Liver (tissue), 9 donors: ENCODE data around the gene SHB. TPM values are rescaled to one million over a fixed set of nuclear protein-coding genes. Genes with fewer than 3 reads are reported as not detected.

Experiments used
- DNase-seq: peaks from one replicate; pipeline ENCODE4 v3.0.0-alpha.2; 2017; ENCODE audit warnings: low spot score
- H3K27ac ChIP-seq, 2 donors: one replicate each; pipeline ENCODE4 v1.7.0; 2013; ENCODE audit warnings: inconsistent platforms in 2 of 2, low read length in 2 of 2, control low read depth in 1 of 2, low read depth in 1 of 2, mild to moderate bottlenecking in 1 of 2
- H3K27me3 ChIP-seq, 4 donors: one replicate each; pipeline versions ENCODE4 v1.6.1 to v1.7.0; 2013; ENCODE audit warnings: low read length in 3 of 4, inconsistent platforms in 1 of 4, mild to moderate bottlenecking in 1 of 4, moderate library complexity in 1 of 4; ENCODE audit not compliant: control insufficient read depth in 4 of 4, insufficient read depth in 4 of 4
- H3K36me3 ChIP-seq, 4 donors: one replicate each; pipeline versions ENCODE4 v1.6.1 to v1.7.0; 2013; ENCODE audit warnings: low read length in 3 of 4, mild to moderate bottlenecking in 3 of 4, low read depth in 1 of 4, moderate library complexity in 1 of 4; ENCODE audit not compliant: control insufficient read depth in 4 of 4, insufficient read depth in 3 of 4
- H3K4me1 ChIP-seq, 4 donors: one replicate each; pipeline versions ENCODE4 v1.6.1 to v1.7.0; 2013; ENCODE audit warnings: low read length in 3 of 4, mild to moderate bottlenecking in 3 of 4, moderate library complexity in 1 of 4; ENCODE audit not compliant: control insufficient read depth in 4 of 4, insufficient read depth in 4 of 4
- H3K4me3 ChIP-seq, 3 donors: one replicate each; pipeline versions ENCODE4 v1.6.1 to v1.7.0; 2013; ENCODE audit warnings: low read length in 3 of 3, control low read depth in 1 of 3, low read depth in 1 of 3, mild to moderate bottlenecking in 1 of 3
- H3K9ac ChIP-seq, 2 donors: one replicate each; pipeline ENCODE4 v1.7.0; 2013; ENCODE audit warnings: low read length in 2 of 2, mild to moderate bottlenecking in 2 of 2, moderate library complexity in 2 of 2, control low read depth in 1 of 2, low read depth in 1 of 2
- H3K9me3 ChIP-seq, 4 donors: one replicate each; pipeline versions ENCODE4 v1.6.1 to v1.7.0; 2013; ENCODE audit warnings: low read length in 3 of 4; ENCODE audit not compliant: control insufficient read depth in 4 of 4
- ATF3 ChIP-seq: IDR thresholded peaks from 2 replicates; pipeline ENCODE4 v1.6.1; 2016; ENCODE audit warnings: antibody characterized with exemption
- EGR1 ChIP-seq, 2 donors: IDR thresholded peaks; 2 replicates each; pipeline ENCODE4 v1.6.1; 2016 to 2018; ENCODE audit warnings: antibody characterized with exemption in 2 of 2, low read depth in 2 of 2
- FOXA1 ChIP-seq: IDR thresholded peaks from 2 replicates; pipeline ENCODE4 v1.6.1; 2016; ENCODE audit warnings: antibody characterized with exemption
- FOXA2 ChIP-seq: IDR thresholded peaks from 2 replicates; pipeline ENCODE4 v1.6.1; 2016; ENCODE audit warnings: antibody characterized with exemption
- HNF4A ChIP-seq, 2 donors: conservative IDR thresholded peaks; 2 replicates each; pipeline ENCODE4 v1.6.1; 2016; ENCODE audit warnings: antibody characterized with exemption in 2 of 2, mild to moderate bottlenecking in 2 of 2
- HNF4G ChIP-seq: IDR thresholded peaks from 2 replicates; pipeline ENCODE4 v1.6.1; 2016; ENCODE audit warnings: antibody characterized with exemption
- JUND ChIP-seq, 2 donors: IDR thresholded peaks; 2 replicates each; pipeline ENCODE4 v1.6.1; 2016; ENCODE audit warnings: antibody characterized with exemption in 2 of 2
- NR2F2 ChIP-seq: IDR thresholded peaks from 2 replicates; pipeline ENCODE4 v1.6.1; 2016; ENCODE audit warnings: antibody characterized with exemption
- RAD21 ChIP-seq, 2 donors: IDR thresholded peaks; 2 replicates each; pipeline ENCODE4 v1.6.1; 2016; ENCODE audit warnings: antibody characterized with exemption in 2 of 2, mild to moderate bottlenecking in 2 of 2
- RXRA ChIP-seq, 2 donors: IDR thresholded peaks; 2 replicates each; pipeline ENCODE4 v1.6.1; 2017 to 2018; ENCODE audit warnings: antibody characterized with exemption in 2 of 2, mild to moderate bottlenecking in 1 of 2
- SP1 ChIP-seq: IDR thresholded peaks from 2 replicates; pipeline ENCODE4 v1.6.1; 2018; ENCODE audit warnings: antibody characterized with exemption, mild to moderate bottlenecking
- YY1 ChIP-seq: IDR thresholded peaks from 2 replicates; pipeline ENCODE4 v1.6.1; 2016; ENCODE audit warnings: antibody characterized with exemption, mild to moderate bottlenecking
- WGBS: extraction: QIAGEN DNeasy Blood & Tissue Kit; methylation state at CpG from one replicate; pipeline ENCODE4 v1.1.7; 2013; 5-methylcytosine and 5-hydroxymethylcytosine counted together
- polyA plus RNA-seq, 2 donors: library from polyadenylated mRNA; stranded (reverse) in 1 of 2; unstranded in 1 of 2; fragments of 200-250 nt in 1 of 2; fragments of >200 nt in 1 of 2; fragmentation: Nextera tagmentation in 1 of 2; extraction: Ambion mirVana in 1 of 2; gene quantifications; one replicate each; pipeline versions ENCODE4 v1.2.1 to v1.2.3, GENCODE V29; 2013 to 2015
- total RNA-seq, 2 donors: library from RNA; depleted of rRNA; stranded (reverse); fragments of >200 nt; gene quantifications; one replicate each; pipeline ENCODE4 v1.2.3, GENCODE V29; 2014
- TF ChIP-seq, protein P1 (sequence below): IDR thresholded peaks from 2 replicates; pipeline ENCODE4 v1.6.1; 2016; ENCODE audit warnings: antibody characterized with exemption
- TF ChIP-seq, protein P2 (sequence below): fragments of 150-350 bp; IDR thresholded peaks from 2 replicates; pipeline ENCODE4 v1.5.1; 2017; ENCODE audit warnings: improper control_type of control experiment, low read depth, low read length; ENCODE audit not compliant: missing input control
- TF ChIP-seq, protein P3 (sequence below): IDR thresholded peaks from 2 replicates; pipeline ENCODE4 v1.6.1; 2016; ENCODE audit warnings: antibody characterized with exemption, mild to moderate bottlenecking
- donor health status: healthy.
- donor health status: healthy.
- donor health status: healthy.
- donor health status: healthy.
- donor health status: healthy.

SHB gene
- total and polyA plus RNA-seq, 4 donors = 3.4 to 17.3 (median 7.0) TPM

GRCh38 chr9:38000332-38000731, 68.7 kb downstream of the SHB start:
- DNase-seq = no peak
- 96% methylated on average over 9 of the region's 9 CpGs for WGBS
- Histone ChIP-seq H3K4me1 (peaks cover 0 to 11% (median 4%) of the 10 kb centered on the region in 4 donors), H3K27me3 (no peaks in the 10 kb centered on the region), H3K36me3 (peaks cover 0 to 10% (median 2%) of the 10 kb centered on the region in 4 donors), H3K27ac (no peak overlapping the region), H3K4me3 (no peak overlapping the region), H3K9ac (no peak overlapping the region), H3K9me3 (no peaks in the 10 kb centered on the region)
- TF ChIP-seq EGR1 (IDR thresholded peaks at IDR 0.05; ENCODE audit: low read depth in 2 of 2) (no peak), ATF3 (no peak), YY1 (no peak), RAD21 (IDR thresholded peaks at IDR 0.05) (no peak), NR2F2 (no peak), FOXA2 (no peak), HNF4G (no peak), JUND (IDR thresholded peaks at IDR 0.05) (no peak), HNF4A (conservative IDR thresholded peaks at IDR 0.05) (no peak), FOXA1 (no peak), SP1 (no peak)
- TF ChIP-seq, protein P1, sequence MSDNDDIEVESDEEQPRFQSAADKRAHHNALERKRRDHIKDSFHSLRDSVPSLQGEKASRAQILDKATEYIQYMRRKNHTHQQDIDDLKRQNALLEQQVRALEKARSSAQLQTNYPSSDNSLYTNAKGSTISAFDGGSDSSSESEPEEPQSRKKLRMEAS = no peak
- TF ChIP-seq, protein P2, sequence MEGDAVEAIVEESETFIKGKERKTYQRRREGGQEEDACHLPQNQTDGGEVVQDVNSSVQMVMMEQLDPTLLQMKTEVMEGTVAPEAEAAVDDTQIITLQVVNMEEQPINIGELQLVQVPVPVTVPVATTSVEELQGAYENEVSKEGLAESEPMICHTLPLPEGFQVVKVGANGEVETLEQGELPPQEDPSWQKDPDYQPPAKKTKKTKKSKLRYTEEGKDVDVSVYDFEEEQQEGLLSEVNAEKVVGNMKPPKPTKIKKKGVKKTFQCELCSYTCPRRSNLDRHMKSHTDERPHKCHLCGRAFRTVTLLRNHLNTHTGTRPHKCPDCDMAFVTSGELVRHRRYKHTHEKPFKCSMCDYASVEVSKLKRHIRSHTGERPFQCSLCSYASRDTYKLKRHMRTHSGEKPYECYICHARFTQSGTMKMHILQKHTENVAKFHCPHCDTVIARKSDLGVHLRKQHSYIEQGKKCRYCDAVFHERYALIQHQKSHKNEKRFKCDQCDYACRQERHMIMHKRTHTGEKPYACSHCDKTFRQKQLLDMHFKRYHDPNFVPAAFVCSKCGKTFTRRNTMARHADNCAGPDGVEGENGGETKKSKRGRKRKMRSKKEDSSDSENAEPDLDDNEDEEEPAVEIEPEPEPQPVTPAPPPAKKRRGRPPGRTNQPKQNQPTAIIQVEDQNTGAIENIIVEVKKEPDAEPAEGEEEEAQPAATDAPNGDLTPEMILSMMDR = no peak

DNA sequence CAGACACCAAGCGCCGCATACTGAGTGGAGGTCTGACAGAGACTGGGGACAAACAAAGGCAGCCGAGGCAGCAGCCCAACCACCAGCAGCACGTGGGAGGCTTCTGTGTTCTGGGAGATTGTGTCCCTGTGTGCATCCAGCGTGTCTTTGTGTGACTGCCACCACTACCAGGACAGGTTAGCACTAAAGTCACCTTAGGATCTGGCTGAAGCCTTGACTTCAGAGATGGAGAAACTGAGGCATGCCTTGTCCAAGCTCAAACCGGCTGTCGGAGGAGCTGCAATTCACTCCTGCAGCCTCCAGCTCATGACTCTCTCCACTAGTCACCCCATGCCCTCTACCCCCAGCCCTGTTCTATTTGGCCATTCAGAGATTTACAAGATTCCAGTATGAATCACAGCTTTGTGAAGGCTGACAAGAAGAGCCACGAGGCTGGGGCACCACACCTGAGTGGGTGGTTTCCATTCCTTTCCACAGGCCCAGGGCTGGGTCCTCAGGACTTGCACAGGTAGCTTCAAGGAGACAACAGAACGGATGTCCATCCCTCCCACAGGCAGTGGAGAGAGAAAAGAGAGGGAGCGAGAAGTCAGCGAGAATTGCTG, 69.3 kb downstream of the SHB start:
- H3K27me3 ChIP-seq = no peaks in the 10 kb centered on the region
- H3K9me3 ChIP-seq = no peaks in the 10 kb centered on the region
- TF ChIP-seq RXRA (IDR thresholded peaks at IDR 0.05) (no peak), SP1 (no peak), FOXA1 (no peak)
- TF ChIP-seq, protein P3, sequence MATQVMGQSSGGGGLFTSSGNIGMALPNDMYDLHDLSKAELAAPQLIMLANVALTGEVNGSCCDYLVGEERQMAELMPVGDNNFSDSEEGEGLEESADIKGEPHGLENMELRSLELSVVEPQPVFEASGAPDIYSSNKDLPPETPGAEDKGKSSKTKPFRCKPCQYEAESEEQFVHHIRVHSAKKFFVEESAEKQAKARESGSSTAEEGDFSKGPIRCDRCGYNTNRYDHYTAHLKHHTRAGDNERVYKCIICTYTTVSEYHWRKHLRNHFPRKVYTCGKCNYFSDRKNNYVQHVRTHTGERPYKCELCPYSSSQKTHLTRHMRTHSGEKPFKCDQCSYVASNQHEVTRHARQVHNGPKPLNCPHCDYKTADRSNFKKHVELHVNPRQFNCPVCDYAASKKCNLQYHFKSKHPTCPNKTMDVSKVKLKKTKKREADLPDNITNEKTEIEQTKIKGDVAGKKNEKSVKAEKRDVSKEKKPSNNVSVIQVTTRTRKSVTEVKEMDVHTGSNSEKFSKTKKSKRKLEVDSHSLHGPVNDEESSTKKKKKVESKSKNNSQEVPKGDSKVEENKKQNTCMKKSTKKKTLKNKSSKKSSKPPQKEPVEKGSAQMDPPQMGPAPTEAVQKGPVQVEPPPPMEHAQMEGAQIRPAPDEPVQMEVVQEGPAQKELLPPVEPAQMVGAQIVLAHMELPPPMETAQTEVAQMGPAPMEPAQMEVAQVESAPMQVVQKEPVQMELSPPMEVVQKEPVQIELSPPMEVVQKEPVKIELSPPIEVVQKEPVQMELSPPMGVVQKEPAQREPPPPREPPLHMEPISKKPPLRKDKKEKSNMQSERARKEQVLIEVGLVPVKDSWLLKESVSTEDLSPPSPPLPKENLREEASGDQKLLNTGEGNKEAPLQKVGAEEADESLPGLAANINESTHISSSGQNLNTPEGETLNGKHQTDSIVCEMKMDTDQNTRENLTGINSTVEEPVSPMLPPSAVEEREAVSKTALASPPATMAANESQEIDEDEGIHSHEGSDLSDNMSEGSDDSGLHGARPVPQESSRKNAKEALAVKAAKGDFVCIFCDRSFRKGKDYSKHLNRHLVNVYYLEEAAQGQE = no peak
- TF ChIP-seq, protein P1 = no peak
- TF ChIP-seq, protein P2 = no peak
- no peak overlapping the region for H3K27ac ChIP-seq
- no peak overlapping the region for H3K9ac ChIP-seq
- H3K4me3 ChIP-seq = no peak overlapping the region
- DNase-seq = no peak
- 94% methylated on average over 11 of the region's 11 CpGs for WGBS
- peaks cover 0 to 15% (median 7%) of the 10 kb centered on the region in 4 donors for H3K4me1 ChIP-seq
- peaks cover 0 to 10% (median 2%) of the 10 kb centered on the region in 4 donors for H3K36me3 ChIP-seq
